NOMO-1 (cell line): ENCODE results near the gene TMEM126A.
"Not testable (repeated sequence)": the region's sequence is repeated elsewhere in the genome, so short reads cannot be mapped to it uniquely, and the experiment has no call there.

Experiments used
- DNase-seq, 2 experiments: peaks; one replicate each; lab custom pipeline; 2025; ENCODE audit not compliant: unreplicated experiment in 2 of 2; lab: John Stamatoyannopoulos, UW

Gene TMEM126A

GRCh38 chr11:85647604-85648299 is at the start of gene TMEM126A:
Gene TMEM126A (plus strand): TSS chr11:85647967. CDS start chr11:85650256, 2,289 bp downstream.
- DNase-seq, result peak; percentile 92 to 93

- DNase-seq, result no peak
Measured at GRCh38 chr11:85599083-85599482, 48.7 kb upstream of the TMEM126A start.

- peak in 1 of 2 experiments; percentile 55 for DNase-seq
Measured at GRCh38 chr11:85602526-85603213, 45.1 kb upstream of the TMEM126A start.

GRCh38 chr11:85603220-85603619 is 44.5 kb upstream of the TMEM126A start:
- no peak for DNase-seq

GRCh38 chr11:85606237-85606636 is 41.5 kb upstream of the TMEM126A start:
- not testable (repeated sequence) for DNase-seq

- not testable (repeated sequence) for DNase-seq
Measured at GRCh38 chr11:85608621-85609020, 39.1 kb upstream of the TMEM126A start.

GRCh38 chr11:85609286-85609685 is 38.5 kb upstream of the TMEM126A start:
- not testable (repeated sequence) for DNase-seq

GRCh38 chr11:85611643-85612042 is 36.1 kb upstream of the TMEM126A start:
- DNase-seq, result not testable (repeated sequence)

GRCh38 chr11:85619499-85619898 is 28.3 kb upstream of the TMEM126A start:
- DNase-seq, result no peak

- DNase-seq, result no peak
Measured at GRCh38 chr11:85620256-85620655, 27.5 kb upstream of the TMEM126A start.

GRCh38 chr11:85626496-85626895 is 21.3 kb upstream of the TMEM126A start:
- DNase-seq, result no peak

GRCh38 chr11:85627332-85627997 is 20.3 kb upstream of the TMEM126A start, which contains the start of gene DLG2:
Gene DLG2 (minus strand): TSS chr11:85627344.
- DNase-seq, result no peak

- DNase-seq, result peak; percentile 98
Measured at GRCh38 chr11:85627998-85628770, 19.6 kb upstream of the TMEM126A start, which contains the start of gene TMEM126B. Gene TMEM126B (plus strand): TSS chr11:85628593. CDS start chr11:85628608, 15 bp downstream.

GRCh38 chr11:85628771-85629341 is 18.9 kb upstream of the TMEM126A start:
- DNase-seq, result peak in 1 of 2 experiments; percentile 53

- no peak for DNase-seq
Measured at GRCh38 chr11:85634747-85635146, 13.0 kb upstream of the TMEM126A start.

- DNase-seq, result no peak
Measured at GRCh38 chr11:85643191-85643614, 4.6 kb upstream of the TMEM126A start.

GRCh38 chr11:85647078-85647477 is 689 bp upstream of the TMEM126A start:
- DNase-seq, result no peak

- no peak for DNase-seq
Measured at GRCh38 chr11:85651118-85651517, 3.4 kb downstream of the TMEM126A start.

- peak; percentile 14 to 79 for DNase-seq
Measured at GRCh38 chr11:85652786-85653447, 5.2 kb downstream of the TMEM126A start.

- not testable (repeated sequence) for DNase-seq
Measured at GRCh38 chr11:85654343-85654742, 6.6 kb downstream of the TMEM126A start.
